Measurements from ENCODE around the gene TTI1. TPM values are rescaled to one million over a fixed set of nuclear protein-coding genes. Genes with fewer than 3 reads are reported as not detected.
A peak's percentile ranks its signal among the peaks of the same experiment; 100 is the strongest.

The TTI1 gene
- total RNA-seq, 2 experiments from 2014 or later, result 10.6 to 11.4 TPM

- Histone ChIP-seq H3K36me3 (ENCODE audit: insufficient read depth, low read length) (peaks cover 83% of the 10 kb centered on the region), H3K4me3 (ENCODE audit: low read length) (no peak overlapping the region), H3K4me1 (ENCODE audit: insufficient read depth, low read length) (peaks cover 3% of the 10 kb centered on the region), H3K9me3 (ENCODE audit: control insufficient read depth in 1 of 2, insufficient read depth in 1 of 2, low read length in 2 of 2) (no peaks in the 10 kb centered on the region), H3K27me3 (ENCODE audit: control insufficient read depth in 1 of 2, insufficient read depth in 2 of 2, low read length in 2 of 2) (no peaks in the 10 kb centered on the region), H3K27ac (ENCODE audit: low read depth in 1 of 2, low read length in 2 of 2) (no peak overlapping the region)
- intact Hi-C loops (cut with DNase I, micrococcal nuclease), result no loop called here
- Mint-ChIP-seq H3K4me1 (ENCODE audit: low read depth) (peaks cover 53% of the 10 kb centered on the region), H3K4me3 (no peak overlapping the region), H3K27me3 (no peaks in the 10 kb centered on the region), H3K9me3 (no peaks in the 10 kb centered on the region), H3K27ac (peak overlapping the region; percentile 34), H3K36me3 (ENCODE audit: low read depth) (peaks cover 93% of the 10 kb centered on the region)
- no peak for DNase-seq
- POLR2A ChIA-PET, result interaction anchor here (1.8 kb wide), 1 partner anchor 13 kb away, joined by 8 read pairs; the partner anchor contains the start of genes RPRD1B and TTI1
- TF ChIP-seq CTCF (IDR thresholded peaks at IDR 0.05), result no peak
- CTCF ChIA-PET, result interaction anchor here (3.4 kb wide), 1 partner anchor 11 kb away, joined by 11 read pairs; no protein-coding TSS in a partner anchor
- no peak for ATAC-seq (ENCODE audit: poor library complexity)
These were observed 13.3 kb upstream of the TTI1 start for GRCh38 chr20:38046572-38046971.

GRCh38 chr20:38044685-38045084, 11.4 kb upstream of the TTI1 start:
- intact Hi-C loops (cut with DNase I, micrococcal nuclease), result no loop called here
- H3K27ac ChIP-seq (ENCODE audit: low read depth in 1 of 2, low read length in 2 of 2), result no peak overlapping the region
- ATAC-seq (ENCODE audit: poor library complexity) (no peak), DNase-seq (no peak)
- TF ChIP-seq CTCF (IDR thresholded peaks at IDR 0.05), result no peak
- H3K27me3 Mint-ChIP-seq, result no peaks in the 10 kb centered on the region
- no peak overlapping the region for H3K4me3 ChIP-seq (ENCODE audit: low read length)
- POLR2A ChIA-PET, result no interaction called here
- no peaks in the 10 kb centered on the region for H3K9me3 ChIP-seq (ENCODE audit: control insufficient read depth in 1 of 2, insufficient read depth in 1 of 2, low read length in 2 of 2)
- no peak overlapping the region for H3K4me3 Mint-ChIP-seq
- no peak overlapping the region for H3K27ac Mint-ChIP-seq
- CTCF ChIA-PET, result interaction anchor here (1.3 to 3.4 kb wide), 2 partner anchors 8 to 13 kb away, joined by 6 to 11 read pairs; no protein-coding TSS in a partner anchor
- peaks cover 81% of the 10 kb centered on the region for H3K36me3 ChIP-seq (ENCODE audit: insufficient read depth, low read length)
- peaks cover 90% of the 10 kb centered on the region for H3K36me3 Mint-ChIP-seq (ENCODE audit: low read depth)
- H3K4me1 ChIP-seq (ENCODE audit: insufficient read depth, low read length), result peaks cover 3% of the 10 kb centered on the region
- no peaks in the 10 kb centered on the region for H3K9me3 Mint-ChIP-seq
- H3K27me3 ChIP-seq (ENCODE audit: control insufficient read depth in 1 of 2, insufficient read depth in 2 of 2, low read length in 2 of 2), result no peaks in the 10 kb centered on the region
- H3K4me1 Mint-ChIP-seq (ENCODE audit: low read depth), result peaks cover 57% of the 10 kb centered on the region

GRCh38 chr20:38043512-38044300, 10.4 kb upstream of the TTI1 start:
- Mint-ChIP-seq H3K9me3 (no peaks in the 10 kb centered on the region), H3K4me3 (no peak overlapping the region), H3K27ac (no peak overlapping the region), H3K4me1 (ENCODE audit: low read depth) (peaks cover 55% of the 10 kb centered on the region), H3K36me3 (ENCODE audit: low read depth) (peaks cover 91% of the 10 kb centered on the region), H3K27me3 (no peaks in the 10 kb centered on the region)
- no peak for TF ChIP-seq CTCF (IDR thresholded peaks at IDR 0.05)
- Histone ChIP-seq H3K36me3 (ENCODE audit: insufficient read depth, low read length) (peaks cover 76% of the 10 kb centered on the region), H3K4me3 (ENCODE audit: low read length) (no peak overlapping the region), H3K4me1 (ENCODE audit: insufficient read depth, low read length) (peaks cover 3% of the 10 kb centered on the region), H3K27me3 (ENCODE audit: control insufficient read depth in 1 of 2, insufficient read depth in 2 of 2, low read length in 2 of 2) (no peaks in the 10 kb centered on the region), H3K9me3 (ENCODE audit: control insufficient read depth in 1 of 2, insufficient read depth in 1 of 2, low read length in 2 of 2) (no peaks in the 10 kb centered on the region), H3K27ac (ENCODE audit: low read depth in 1 of 2, low read length in 2 of 2) (no peak overlapping the region)
- intact Hi-C loops (cut with DNase I, micrococcal nuclease), result no loop called here
- CTCF ChIA-PET, result interaction anchor here (1.3 to 3.4 kb wide), 2 partner anchors 9 to 14 kb away, joined by 6 to 11 read pairs; no protein-coding TSS in a partner anchor
- POLR2A ChIA-PET, result interaction anchor here (1.8 kb wide), 1 partner anchor 10 kb away, joined by 7 read pairs; the partner anchor contains the start of genes RPRD1B and TTI1
- ATAC-seq (ENCODE audit: poor library complexity), result no peak
- peak in 3 of 14 experiments; percentile 17 to 36 (median 32) for DNase-seq
